ENCODE results near the gene FAM193B. TPM values are rescaled to one million over a fixed set of nuclear protein-coding genes. Genes with fewer than 3 reads are reported as not detected.

Gene FAM193B
- polyA plus RNA-seq, 1 of the 3 experiments (the other 2 are of a cell fraction): 48.1 TPM

GRCh38 chr5:177500685-177501522 is 53.5 kb downstream of the FAM193B start (continued):
- TF ChIP-seq USF2 (IDR thresholded peaks at IDR 0.05; ENCODE audit: borderline replicate concordance, low read depth, low read length) (no peak), TCF12 (IDR thresholded peaks at IDR 0.05) (no peak), GABPA (IDR thresholded peaks at IDR 0.05; ENCODE audit: low read depth) (no peak), REST (IDR thresholded peaks at IDR 0.05; ENCODE audit: low read depth, low read length) (no peak), SIN3A (IDR thresholded peaks at IDR 0.05; ENCODE audit: borderline replicate concordance, low read depth, low read length) (no peak), FOXJ3 (CRISPR knock-in tag; IDR thresholded peaks at IDR 0.05) (no peak), RAD21 (IDR thresholded peaks at IDR 0.05; ENCODE audit: low read length) (peak; percentile 87), PBX3 (IDR thresholded peaks at IDR 0.05) (no peak), MXI1 (IDR thresholded peaks at IDR 0.05; ENCODE audit: low read depth, low read length) (peak; percentile 48; the same call in 1 of the 2 replicates), USF1 (IDR thresholded peaks at IDR 0.05; ENCODE audit: borderline replicate concordance, low read depth) (no peak), FOXM1 (IDR thresholded peaks at IDR 0.05; ENCODE audit: low read depth) (no peak), CTCF (IDR thresholded peaks at IDR 0.05) (peak; percentile 94), RCOR1 (IDR thresholded peaks at IDR 0.05; ENCODE audit: low read length) (no peak; the same call in 1 of the 2 replicates), NFIC (IDR thresholded peaks at IDR 0.05; ENCODE audit: borderline replicate concordance) (no peak), CHD2 (IDR thresholded peaks at IDR 0.05; ENCODE audit: low read length, partially characterized antibody) (no peak)
